OCI-LY1 (cell line): Measurements from ENCODE around the gene DPAGT1.

Source experiments
- CTCF ChIP-seq: fragments of 200-600 bp; sonication (generic), shearing (Covaris generic); IDR thresholded peaks from 2 replicates; pipeline ENCODE4 v1.5.1; 2017; ENCODE audit warnings: mild to moderate bottlenecking, antibody characterized with exemption, low read length, moderate library complexity, mixed read lengths
- EZH2 ChIP-seq: fragments of 200-600 bp; sonication (generic), shearing (Covaris generic); IDR thresholded peaks from 2 replicates; pipeline ENCODE4 v1.8.0; 2017; ENCODE audit warnings: borderline replicate concordance, mixed run types, mild to moderate bottlenecking, antibody characterized with exemption, low read length, moderate library complexity, mixed read lengths

- TF ChIP-seq CTCF, result no peak
- TF ChIP-seq EZH2, result no peak
Observed at GRCh38 chr11:119100994-119101758, 477 bp downstream of the DPAGT1 start.
